ENCODE measurements around the gene THBS3.
A peak's percentile ranks its signal among the peaks of the same experiment; 100 is the strongest.
"Not testable (repeated sequence)": the region's sequence is repeated elsewhere in the genome, so short reads cannot be mapped to it uniquely, and the experiment has no call there.

The THBS3 gene

DNA sequence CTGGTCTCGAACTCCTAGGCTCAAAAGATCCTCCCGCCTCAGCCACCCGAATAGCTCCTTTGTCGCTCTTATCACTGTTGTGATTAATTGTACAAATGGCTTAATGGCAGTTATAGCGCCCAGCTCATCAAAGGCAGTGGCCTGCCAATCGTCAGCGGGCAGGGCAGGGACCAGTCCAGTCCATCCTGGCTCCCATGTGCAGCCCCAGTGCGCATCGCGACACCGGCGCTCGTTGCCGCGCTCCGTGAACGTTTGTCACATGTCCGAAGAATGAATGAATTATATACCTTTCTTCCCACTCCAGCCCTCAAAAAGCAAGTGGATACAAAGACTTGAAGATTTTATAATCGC lies 19.2 kb upstream of the THBS3 start:
- peak in 2 of 3 donors; percentile 61 to 68 for DNase-seq
- H3K36me3 ChIP-seq (ENCODE audit: control insufficient read depth in 4 of 4, insufficient read depth in 4 of 4, low read length in 3 of 4) = peaks cover 0 to 4% (median 0%) of the 10 kb centered on the region in 4 experiments
- CTCF ChIA-PET = interaction anchor here (0.7 to 6.9 kb wide), 12 partner anchors 17 to 135 kb away, joined by 3 to 68 read pairs (median 5); partner anchors contain the start of genes KRTCAP2, MTX1, THBS3 and TRIM46
- peak overlapping the region in 6 of 7 experiments; percentile 68 to 85 (median 76) for H3K4me3 ChIP-seq (ENCODE audit: control insufficient read depth in 1 of 7, extremely low read depth in 1 of 7, insufficient read depth in 4 of 7, low read depth in 2 of 7, low read length in 6 of 7)
- no peaks in the 10 kb centered on the region for H3K9me3 ChIP-seq (ENCODE audit: control extremely low read depth in 1 of 5, control insufficient read depth in 4 of 5, insufficient read depth in 2 of 5, low read depth in 1 of 5, low read length in 4 of 5)
- WGBS (ENCODE audit: insufficient coverage) = 0% methylated on average over 15 of the region's 19 CpGs
- H3K27ac ChIP-seq (ENCODE audit: insufficient read depth in 1 of 2, low read depth in 1 of 2, low read length in 2 of 2, poor library complexity in 1 of 2, severe bottlenecking in 2 of 2) = peak overlapping the region; percentile 74 to 85
- peaks cover 8 to 48% (median 39%) of the 10 kb centered on the region in 4 experiments for H3K4me1 ChIP-seq (ENCODE audit: control extremely low read depth in 1 of 4, control insufficient read depth in 4 of 4, insufficient read depth in 4 of 4, low read length in 3 of 4)
- no peaks in the 10 kb centered on the region for H3K27me3 ChIP-seq (replicated peaks in 2 of 5; ENCODE audit: control insufficient read depth in 4 of 5, insufficient read depth in 5 of 5, low read length in 4 of 5)
- POLR2A ChIA-PET = interaction anchor here (1.3 to 2.2 kb wide), 3 partner anchors 17 to 52 kb away, joined by 3 to 9 read pairs (median 8); partner anchors contain the start of gene MTX1

DNA sequence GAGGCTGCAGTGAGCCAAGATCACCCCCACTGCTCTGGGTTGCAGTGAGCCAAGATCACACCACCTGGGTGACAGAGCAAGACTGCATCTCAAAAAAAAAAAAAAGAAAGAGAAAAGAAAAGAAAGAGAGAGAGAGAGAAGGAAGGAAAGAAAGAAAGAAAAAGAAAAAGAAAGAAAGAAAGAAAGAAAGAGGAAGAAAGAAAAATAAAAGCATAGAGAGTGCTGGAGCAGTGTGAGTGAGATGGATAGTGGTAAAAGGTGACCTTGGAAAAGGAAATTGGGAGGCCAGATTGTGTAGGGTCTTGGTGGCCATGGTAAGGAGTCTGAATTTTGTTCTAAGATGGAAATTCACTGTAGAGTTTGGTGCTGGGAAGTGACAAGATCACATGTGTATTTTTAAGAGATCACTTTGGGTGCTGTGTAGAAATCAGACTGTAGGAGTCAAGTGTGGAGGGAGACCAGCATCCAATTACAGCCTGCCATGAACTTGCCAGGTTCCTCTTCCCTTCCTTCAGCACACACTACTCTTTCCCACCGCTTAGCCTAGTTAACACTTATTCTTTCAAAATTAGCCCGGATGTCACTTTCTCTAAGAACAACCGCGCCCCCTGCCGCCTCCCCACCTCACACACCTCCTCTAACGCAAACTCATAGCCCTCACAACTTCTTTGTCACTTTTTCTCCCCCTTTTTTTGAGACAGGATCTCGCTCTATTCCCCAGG lies 18.7 kb upstream of the THBS3 start:
- DNase-seq = peak; percentile 82 to 95 (median 95)
- ChIA-PET POLR2A (interaction anchor here (1.3 to 2.2 kb wide), 3 partner anchors 17 to 51 kb away, joined by 3 to 9 read pairs (median 8); partner anchors contain the start of gene MTX1), CTCF (interaction anchor here (0.7 to 6.9 kb wide), 13 partner anchors 18 to 135 kb away, joined by 3 to 68 read pairs (median 5); partner anchors contain the start of genes KRTCAP2, MTX1, THBS3 and TRIM46)
- Histone ChIP-seq H3K9me3 (ENCODE audit: control extremely low read depth in 1 of 5, control insufficient read depth in 4 of 5, insufficient read depth in 2 of 5, low read depth in 1 of 5, low read length in 4 of 5) (no peaks in the 10 kb centered on the region), H3K4me3 (ENCODE audit: control insufficient read depth in 1 of 7, extremely low read depth in 1 of 7, insufficient read depth in 4 of 7, low read depth in 2 of 7, low read length in 6 of 7) (peak overlapping the region in 6 of 7 experiments; percentile 68 to 85 (median 76)), H3K4me1 (ENCODE audit: control extremely low read depth in 1 of 4, control insufficient read depth in 4 of 4, insufficient read depth in 4 of 4, low read length in 3 of 4) (peaks cover 8 to 48% (median 40%) of the 10 kb centered on the region in 4 experiments), H3K27ac (ENCODE audit: insufficient read depth in 1 of 2, low read depth in 1 of 2, low read length in 2 of 2, poor library complexity in 1 of 2, severe bottlenecking in 2 of 2) (peak overlapping the region; percentile 74 to 85), H3K27me3 (replicated peaks in 2 of 5; ENCODE audit: control insufficient read depth in 4 of 5, insufficient read depth in 5 of 5, low read length in 4 of 5) (no peaks in the 10 kb centered on the region), H3K36me3 (ENCODE audit: control insufficient read depth in 4 of 4, insufficient read depth in 4 of 4, low read length in 3 of 4) (peaks cover 0 to 4% (median 0%) of the 10 kb centered on the region in 4 experiments)
- 0% methylated on average over 7 of the region's 7 CpGs for WGBS (ENCODE audit: insufficient coverage)

DNA sequence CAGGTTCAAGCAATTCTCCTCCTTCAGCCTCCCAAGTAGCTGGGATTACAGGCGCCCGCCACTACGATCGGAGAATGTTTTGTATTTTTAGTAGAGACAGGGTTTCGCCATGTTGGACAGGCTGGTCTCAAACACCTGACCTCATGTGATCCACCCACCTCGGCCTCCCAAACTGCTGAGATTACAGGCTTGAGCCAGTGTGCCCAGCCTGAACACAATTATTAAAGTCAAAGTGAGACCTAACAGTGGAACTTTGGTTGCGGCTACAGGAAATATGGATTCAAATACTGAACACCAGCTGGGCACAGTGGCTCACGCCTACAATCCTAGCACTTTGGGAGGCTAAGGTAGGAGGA lies 17.7 kb upstream of the THBS3 start:
- CTCF ChIA-PET = interaction anchor here (1.5 to 6.9 kb wide), 5 partner anchors 17 to 50 kb away, joined by 3 to 68 read pairs (median 14); partner anchors contain the start of genes KRTCAP2, MTX1, THBS3 and TRIM46
- DNase-seq; H3K36me3 ChIP-seq (ENCODE audit: control insufficient read depth in 4 of 4, insufficient read depth in 4 of 4, low read length in 3 of 4); H3K27me3 ChIP-seq (replicated peaks in 2 of 5; ENCODE audit: control insufficient read depth in 4 of 5, insufficient read depth in 5 of 5, low read length in 4 of 5); H3K9me3 ChIP-seq (ENCODE audit: control extremely low read depth in 1 of 5, control insufficient read depth in 4 of 5, insufficient read depth in 2 of 5, low read depth in 1 of 5, low read length in 4 of 5); POLR2A ChIA-PET: not testable (repeated sequence)
- WGBS (ENCODE audit: insufficient coverage) = 100% methylated on average over 4 of the region's 8 CpGs
- H3K4me1 ChIP-seq (ENCODE audit: control extremely low read depth in 1 of 4, control insufficient read depth in 4 of 4, insufficient read depth in 4 of 4, low read length in 3 of 4) = peaks cover 8 to 52% (median 40%) of the 10 kb centered on the region in 4 experiments
- peak overlapping the region in 1 of 2 experiments; percentile 85 for H3K27ac ChIP-seq (ENCODE audit: insufficient read depth in 1 of 2, low read depth in 1 of 2, low read length in 2 of 2, poor library complexity in 1 of 2, severe bottlenecking in 2 of 2)
- peak overlapping the region in 1 of 7 experiments; percentile 85 for H3K4me3 ChIP-seq (ENCODE audit: control insufficient read depth in 1 of 7, extremely low read depth in 1 of 7, insufficient read depth in 4 of 7, low read depth in 2 of 7, low read length in 6 of 7)

DNA sequence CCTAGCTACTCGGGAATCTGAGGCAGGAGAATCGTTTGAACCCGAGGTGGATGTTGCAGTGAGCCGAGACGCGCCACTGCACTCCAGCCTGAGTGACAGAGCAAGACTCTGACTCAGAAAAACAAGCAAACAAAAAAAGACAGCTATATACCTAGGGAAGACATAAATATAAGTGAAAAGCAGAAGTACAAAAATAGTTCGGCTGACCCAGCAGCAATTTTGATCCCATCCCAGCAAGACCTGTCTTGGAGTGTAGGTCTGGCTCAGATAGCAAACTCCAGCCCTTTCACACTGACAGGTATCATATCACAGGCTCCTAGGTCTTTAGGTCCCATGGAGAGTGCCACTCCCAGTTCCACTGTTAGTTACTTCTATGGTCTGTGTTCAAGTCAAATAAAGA lies 15.3 kb upstream of the THBS3 start:
- peak in 2 of 3 donors; percentile 48 to 53 for DNase-seq
- no peaks in the 10 kb centered on the region for H3K9me3 ChIP-seq (ENCODE audit: control extremely low read depth in 1 of 5, control insufficient read depth in 4 of 5, insufficient read depth in 2 of 5, low read depth in 1 of 5, low read length in 4 of 5)
- no peaks in the 10 kb centered on the region for H3K27me3 ChIP-seq (replicated peaks in 2 of 5; ENCODE audit: control insufficient read depth in 4 of 5, insufficient read depth in 5 of 5, low read length in 4 of 5)
- WGBS (ENCODE audit: insufficient coverage) = 20% methylated on average over 2 of the region's 7 CpGs
- CTCF ChIA-PET = interaction anchor here (0.7 to 6.9 kb wide), 6 partner anchors 15 to 133 kb away, joined by 3 to 68 read pairs (median 9); partner anchors contain the start of genes KRTCAP2, MTX1, THBS3 and TRIM46
- H3K27ac ChIP-seq (ENCODE audit: insufficient read depth in 1 of 2, low read depth in 1 of 2, low read length in 2 of 2, poor library complexity in 1 of 2, severe bottlenecking in 2 of 2) = peak overlapping the region in 1 of 2 experiments; percentile 52
- POLR2A ChIA-PET = no interaction called here
- H3K4me1 ChIP-seq (ENCODE audit: control extremely low read depth in 1 of 4, control insufficient read depth in 4 of 4, insufficient read depth in 4 of 4, low read length in 3 of 4) = peaks cover 17 to 67% (median 50%) of the 10 kb centered on the region in 4 experiments
- H3K4me3 ChIP-seq (ENCODE audit: control insufficient read depth in 1 of 7, extremely low read depth in 1 of 7, insufficient read depth in 4 of 7, low read depth in 2 of 7, low read length in 6 of 7) = peak overlapping the region in 1 of 7 experiments; percentile 40
- peaks cover 0 to 4% (median 0%) of the 10 kb centered on the region in 4 experiments for H3K36me3 ChIP-seq (ENCODE audit: control insufficient read depth in 4 of 4, insufficient read depth in 4 of 4, low read length in 3 of 4)

DNA sequence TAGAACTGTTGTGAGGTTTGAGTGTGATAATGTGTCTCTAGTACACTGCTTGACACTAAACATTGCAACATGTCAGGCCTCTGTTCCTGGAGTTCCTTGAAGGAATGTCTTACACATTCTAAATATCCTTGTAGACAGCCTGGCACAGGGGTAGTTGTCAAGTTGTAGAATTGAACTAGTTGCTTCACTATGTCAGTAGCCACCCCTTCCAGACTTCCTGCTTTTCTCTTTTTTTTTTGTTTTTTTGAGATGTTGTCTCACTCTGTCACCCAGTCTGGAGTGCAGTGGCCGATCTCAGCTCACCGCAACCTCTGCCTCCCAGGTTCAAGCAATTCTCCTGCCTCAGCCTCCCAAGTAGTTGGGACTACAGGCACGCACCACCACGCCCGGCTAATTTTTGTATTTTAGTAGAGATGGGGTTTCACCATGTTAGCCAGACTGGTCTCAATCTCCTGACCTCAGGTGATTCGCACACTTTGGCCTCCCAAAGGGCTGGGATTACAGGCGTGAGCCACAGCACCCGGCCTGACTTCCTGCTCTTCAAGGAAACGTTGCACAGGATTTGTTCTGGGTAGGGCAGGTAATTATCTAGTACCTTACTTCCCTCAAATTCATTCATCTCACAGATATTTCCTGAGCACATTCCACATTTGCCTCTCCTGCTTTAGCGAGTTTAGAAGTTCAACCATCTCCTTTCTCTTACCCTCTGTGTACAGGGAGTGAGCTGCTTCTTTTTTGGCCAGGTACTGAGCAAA lies 12.7 kb upstream of the THBS3 start:
- H3K36me3 ChIP-seq (ENCODE audit: control insufficient read depth in 4 of 4, insufficient read depth in 4 of 4, low read length in 3 of 4) = peaks cover 3 to 13% (median 5%) of the 10 kb centered on the region in 4 experiments
- 92% methylated on average over 4 of the region's 10 CpGs for WGBS (ENCODE audit: insufficient coverage)
- H3K27me3 ChIP-seq (replicated peaks in 2 of 5; ENCODE audit: control insufficient read depth in 4 of 5, insufficient read depth in 5 of 5, low read length in 4 of 5); H3K9me3 ChIP-seq (ENCODE audit: control extremely low read depth in 1 of 5, control insufficient read depth in 4 of 5, insufficient read depth in 2 of 5, low read depth in 1 of 5, low read length in 4 of 5); H3K4me3 ChIP-seq (ENCODE audit: control insufficient read depth in 1 of 7, extremely low read depth in 1 of 7, insufficient read depth in 4 of 7, low read depth in 2 of 7, low read length in 6 of 7); POLR2A ChIA-PET; H3K27ac ChIP-seq (ENCODE audit: insufficient read depth in 1 of 2, low read depth in 1 of 2, low read length in 2 of 2, poor library complexity in 1 of 2, severe bottlenecking in 2 of 2); DNase-seq: not testable (repeated sequence)
- peaks cover 15 to 44% (median 29%) of the 10 kb centered on the region in 4 experiments for H3K4me1 ChIP-seq (ENCODE audit: control extremely low read depth in 1 of 4, control insufficient read depth in 4 of 4, insufficient read depth in 4 of 4, low read length in 3 of 4)
- CTCF ChIA-PET = interaction anchor here (4.0 kb wide), 1 partner anchor 14 kb away, joined by 15 read pairs; the partner anchor contains the start of gene THBS3

DNA sequence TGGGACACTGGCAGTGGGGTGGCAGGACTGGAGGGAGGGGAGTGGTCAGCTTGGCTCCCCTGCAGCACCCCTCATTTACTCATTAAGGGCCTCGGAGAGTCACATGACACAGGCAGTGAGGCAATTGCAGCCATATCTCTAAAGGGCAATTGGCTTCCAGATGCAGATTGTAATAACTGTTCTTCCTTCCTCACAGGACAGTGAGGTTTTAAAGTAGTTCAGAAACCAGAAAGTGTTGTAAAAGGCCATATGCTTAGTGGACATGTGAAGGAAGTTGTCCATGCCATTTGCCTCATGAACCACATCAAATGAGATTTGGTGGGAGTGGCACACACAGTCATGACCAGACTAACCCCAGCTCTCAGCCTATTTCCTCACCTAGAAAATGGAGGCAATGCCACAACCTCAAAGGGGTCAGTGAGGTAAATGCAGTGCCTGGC lies 11.9 kb upstream of the THBS3 start:
- H3K4me3 ChIP-seq (ENCODE audit: control insufficient read depth in 1 of 7, extremely low read depth in 1 of 7, insufficient read depth in 4 of 7, low read depth in 2 of 7, low read length in 6 of 7) = peak overlapping the region in 4 of 7 experiments; percentile 13 to 58 (median 39)

More for the DNA sequence above, 11.9 kb upstream of the THBS3 start:
- ChIA-PET CTCF (interaction anchor here (1.0 to 4.0 kb wide), 3 partner anchors 13 to 31 kb away, joined by 3 to 15 read pairs (median 7); partner anchors contain the start of gene THBS3), POLR2A (interaction anchor here (0.9 kb wide), 1 partner anchor 43 kb away, joined by 3 read pairs; the partner anchor contains the start of gene SCAMP3)
- Histone ChIP-seq H3K4me1 (ENCODE audit: control extremely low read depth in 1 of 4, control insufficient read depth in 4 of 4, insufficient read depth in 4 of 4, low read length in 3 of 4) (peaks cover 13 to 37% (median 25%) of the 10 kb centered on the region in 4 experiments), H3K27ac (ENCODE audit: insufficient read depth in 1 of 2, low read depth in 1 of 2, low read length in 2 of 2, poor library complexity in 1 of 2, severe bottlenecking in 2 of 2) (peak overlapping the region in 1 of 2 experiments; percentile 43), H3K36me3 (ENCODE audit: control insufficient read depth in 4 of 4, insufficient read depth in 4 of 4, low read length in 3 of 4) (peaks cover 3 to 20% (median 10%) of the 10 kb centered on the region in 4 experiments), H3K27me3 (replicated peaks in 2 of 5; ENCODE audit: control insufficient read depth in 4 of 5, insufficient read depth in 5 of 5, low read length in 4 of 5) (no peaks in the 10 kb centered on the region), H3K9me3 (ENCODE audit: control extremely low read depth in 1 of 5, control insufficient read depth in 4 of 5, insufficient read depth in 2 of 5, low read depth in 1 of 5, low read length in 4 of 5) (no peaks in the 10 kb centered on the region)
- DNase-seq = peak in 2 of 3 donors; percentile 49 to 52
- WGBS (ENCODE audit: insufficient coverage) = 33% methylated on average over 1 of the region's 1 CpG
